NCI-H82 treated with DMSO at 0.1 percent for 48 hours (cell line): ENCODE results near the gene ABTB1.

Source experiments
- DNase-seq: peaks from one replicate; lab custom pipeline; 2025; ENCODE audit not compliant: unreplicated experiment; lab: John Stamatoyannopoulos, UW

Gene ABTB1

DNA sequence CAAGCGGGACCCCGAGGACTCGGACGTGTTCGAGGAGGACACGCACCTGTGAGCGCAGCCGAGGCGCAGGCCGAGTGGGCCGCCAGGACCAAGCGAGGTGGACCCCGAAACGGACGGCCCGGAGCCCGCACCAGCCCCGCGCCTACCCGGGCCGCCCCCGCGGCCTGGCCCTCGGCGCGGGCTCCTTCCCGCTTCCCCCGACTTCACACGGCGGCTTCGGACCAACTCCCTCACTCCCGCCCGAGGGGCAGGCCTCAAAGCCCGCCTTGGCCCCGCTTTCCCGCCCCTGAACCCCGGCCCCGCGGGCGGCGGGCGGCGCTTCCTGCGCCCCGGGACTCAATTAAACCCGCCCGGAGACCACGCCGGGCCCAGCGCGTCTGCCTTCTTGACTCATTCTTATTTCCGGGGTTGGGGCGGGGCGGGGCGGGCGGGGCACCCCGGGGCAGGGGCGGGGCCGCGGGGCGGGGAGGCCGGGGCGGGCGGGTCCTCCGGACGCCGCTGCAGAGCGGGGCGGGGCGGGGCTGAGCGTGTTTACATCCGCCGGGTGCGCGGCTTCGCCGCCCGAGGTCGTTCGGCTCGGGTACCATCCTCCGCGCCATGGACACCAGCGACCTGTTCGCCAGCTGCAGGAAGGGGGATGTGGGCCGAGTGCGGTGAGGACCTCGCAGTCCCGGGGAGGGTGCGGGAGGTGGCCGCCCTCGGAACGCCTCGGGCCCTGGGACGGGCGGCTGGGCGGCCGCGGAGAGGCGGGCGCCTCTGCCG lies at the start of gene ABTB1:
Gene ABTB1, plus strand, starts transcription at position 524 of the 762 bp plus-strand sequence. Its CDS starts 74 bp downstream, at position 598.
- peak; percentile 41 for DNase-seq

DNA sequence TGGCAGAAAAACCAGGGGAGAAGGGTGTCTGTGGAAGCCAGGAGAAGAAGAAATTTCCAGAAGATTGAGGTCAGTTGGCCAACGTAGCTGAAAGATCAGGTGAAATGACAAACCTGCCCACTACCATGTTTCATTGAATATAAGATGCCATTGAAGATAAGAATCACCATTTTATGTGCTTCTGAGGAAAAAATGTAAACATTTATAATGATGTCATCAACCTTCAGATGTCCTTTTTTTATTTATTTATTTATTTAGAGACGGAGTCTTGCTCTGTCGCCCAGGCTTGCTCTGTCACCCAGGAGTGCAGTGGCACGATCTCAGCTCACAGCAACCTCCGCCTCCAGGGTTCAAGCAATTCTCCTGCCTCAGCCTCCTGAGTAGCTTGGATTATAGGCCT lies 48.7 kb upstream of the ABTB1 start:
- DNase-seq, result no peak

DNA sequence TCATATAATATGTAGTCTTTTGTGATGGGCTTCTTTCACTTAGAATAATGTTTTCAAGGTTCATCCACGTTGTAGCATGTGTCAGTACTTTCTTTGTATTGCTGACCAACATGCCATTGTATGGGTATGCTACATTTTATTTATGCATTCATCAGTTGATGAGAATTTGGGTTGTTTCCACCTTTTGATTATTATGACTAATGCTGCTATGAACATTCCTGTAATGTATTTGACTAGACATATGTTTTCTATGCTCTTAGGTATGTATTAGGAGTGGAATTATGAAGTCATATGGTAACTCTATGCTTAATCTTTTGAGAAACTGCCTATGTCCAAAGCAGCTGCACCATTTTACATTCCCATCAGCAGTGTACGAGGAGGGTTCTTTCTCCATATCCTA lies 46.9 kb upstream of the ABTB1 start:
- DNase-seq, result no peak

DNA sequence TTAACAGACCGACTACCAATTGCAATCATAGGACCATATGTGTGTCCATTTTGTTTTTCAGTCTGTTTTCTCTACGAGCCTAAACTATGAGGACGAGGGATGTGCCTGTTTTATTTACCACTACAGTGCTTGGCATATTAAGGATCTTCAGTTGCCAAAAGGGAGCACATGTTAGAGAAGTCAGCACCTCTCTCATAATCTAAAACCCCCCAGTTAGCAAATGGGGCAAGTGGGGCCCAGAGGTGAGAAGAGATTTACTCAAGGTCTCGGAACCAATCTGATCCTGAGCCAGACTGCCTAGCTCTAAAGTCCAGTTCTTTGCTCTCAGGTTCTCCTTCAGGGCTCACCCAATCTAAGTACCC lies 44.3 kb upstream of the ABTB1 start:
- DNase-seq, result no peak

- DNase-seq, result no peak
Observed at GRCh38 chr3:127628788-127629466, 43.8 kb upstream of the ABTB1 start, which contains the start of gene PODXL2. TSS of gene PODXL2 (plus strand) at chr3:127629185. CDS start at chr3:127629220, 35 bp downstream.

- peak; percentile 27 for DNase-seq
Observed at GRCh38 chr3:127629467-127630403, 43.0 kb upstream of the ABTB1 start.

GRCh38 chr3:127630811-127631714 lies 41.7 kb upstream of the ABTB1 start:
- DNase-seq, result peak; percentile 78

- no peak for DNase-seq
Observed at GRCh38 chr3:127632035-127632820, 40.5 kb upstream of the ABTB1 start.

DNA sequence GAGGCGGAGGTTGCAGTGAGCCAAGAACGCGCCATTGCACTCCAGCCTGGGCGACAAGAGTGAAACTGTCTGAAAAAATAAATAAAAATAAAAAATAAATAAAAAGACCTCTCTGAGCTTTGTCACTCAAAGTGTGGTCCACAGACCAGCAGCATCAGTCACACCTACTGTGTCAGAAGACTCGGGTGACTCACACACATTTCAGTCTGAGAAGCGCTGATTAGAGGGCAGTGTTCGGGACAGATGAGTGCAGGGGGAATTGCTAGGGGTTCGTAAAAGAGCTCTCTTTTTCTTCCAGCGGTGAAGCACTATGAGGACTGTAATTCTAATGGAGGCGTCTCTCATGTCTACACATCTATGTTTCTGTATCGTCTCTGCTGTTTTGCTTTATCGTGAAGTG lies 38.1 kb upstream of the ABTB1 start:
- no peak for DNase-seq

GRCh38 chr3:127637546-127637945 lies 35.2 kb upstream of the ABTB1 start:
- no peak for DNase-seq

GRCh38 chr3:127637971-127638370 lies 34.8 kb upstream of the ABTB1 start:
- DNase-seq, result no peak

DNA sequence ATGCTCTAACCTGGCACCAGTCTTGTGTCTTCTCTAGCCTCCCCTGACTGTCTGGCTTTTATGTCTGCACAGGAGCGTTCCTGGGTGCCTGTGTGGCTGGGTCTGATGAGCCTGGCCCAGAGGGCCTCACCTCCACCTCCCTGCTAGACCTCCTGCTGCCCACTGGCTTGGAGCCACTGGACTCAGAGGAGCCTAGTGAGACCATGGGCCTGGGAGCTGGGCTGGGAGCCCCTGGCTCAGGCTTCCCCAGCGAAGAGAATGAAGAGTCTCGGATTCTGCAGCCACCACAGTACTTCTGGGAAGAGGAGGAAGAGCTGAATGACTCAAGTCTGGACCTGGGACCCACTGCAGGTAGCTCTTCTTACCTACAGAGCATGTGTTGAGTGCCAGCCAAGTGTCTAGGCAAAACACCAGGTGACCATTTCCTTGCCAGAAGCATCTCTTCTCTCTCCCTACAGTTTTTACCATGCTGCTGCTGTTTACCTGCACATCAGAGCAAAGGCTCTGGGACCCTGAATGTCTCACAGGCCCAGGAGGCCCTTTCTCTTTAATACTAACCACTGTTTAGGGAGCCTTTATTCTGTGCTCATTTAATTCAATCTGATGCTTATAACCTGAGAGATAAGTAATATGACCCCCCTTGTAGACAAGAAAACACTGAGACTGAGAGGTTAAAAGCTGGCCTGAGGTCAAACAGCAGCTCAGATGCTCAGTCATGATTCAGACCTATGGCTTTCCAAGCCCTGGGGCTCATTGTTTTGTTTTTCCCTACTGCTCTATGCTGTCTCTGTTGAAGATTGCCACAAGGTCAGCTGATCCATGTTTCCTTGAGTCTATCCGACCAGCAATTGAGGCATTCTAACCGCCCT lies 33.3 kb upstream of the ABTB1 start:
- DNase-seq, result no peak

DNA sequence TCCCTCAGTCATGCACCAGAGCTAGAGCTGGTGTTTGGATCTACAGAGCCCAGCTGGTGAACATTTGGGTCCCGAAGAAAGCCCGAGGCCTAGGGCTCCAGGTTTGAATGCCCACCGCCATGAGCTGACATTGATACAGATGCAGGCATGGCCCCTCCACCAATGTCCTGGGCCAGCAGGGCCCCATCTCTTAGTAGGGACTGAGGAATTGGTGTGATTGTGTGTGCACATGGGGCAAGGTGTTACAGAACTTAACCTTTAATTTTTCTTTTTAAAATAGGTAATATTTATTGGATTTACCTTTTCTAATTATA lies 32.8 kb upstream of the ABTB1 start:
- no peak for DNase-seq

DNA sequence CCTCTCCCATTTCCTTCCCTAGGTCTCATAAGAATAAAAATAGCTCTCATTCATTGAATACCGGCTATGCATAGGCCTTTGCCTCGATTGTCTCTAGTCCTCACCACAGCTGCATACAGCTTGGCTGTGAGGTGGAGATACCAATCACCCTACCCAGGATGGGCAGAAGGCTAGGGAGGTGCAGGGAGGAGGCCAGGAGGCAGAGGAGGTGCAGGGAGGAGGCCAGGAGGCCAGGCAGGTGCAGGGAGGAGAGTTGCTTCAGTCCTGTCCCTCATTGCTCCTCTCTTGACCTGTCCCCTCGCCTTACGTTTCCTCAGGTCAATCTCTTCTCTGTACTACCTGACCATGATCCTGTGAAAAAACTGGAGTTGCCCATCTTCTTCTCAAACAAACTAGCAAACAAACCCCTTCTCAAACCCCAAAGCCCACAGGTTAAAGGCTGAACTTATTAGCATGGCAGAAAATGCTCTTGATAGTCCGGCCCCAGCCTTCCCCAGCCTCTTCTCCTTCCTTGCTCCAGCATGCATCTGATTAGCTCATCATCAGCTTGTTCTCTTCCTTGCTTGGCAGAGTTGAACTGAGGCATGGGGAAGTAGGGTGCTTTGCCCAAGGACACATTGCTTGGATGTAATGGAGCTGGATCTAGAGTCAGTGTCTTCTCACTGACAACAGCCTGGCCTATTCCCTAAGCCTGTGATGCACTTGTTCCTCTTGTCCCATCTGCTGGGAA lies 27.9 kb upstream of the ABTB1 start:
- DNase-seq, result no peak

DNA sequence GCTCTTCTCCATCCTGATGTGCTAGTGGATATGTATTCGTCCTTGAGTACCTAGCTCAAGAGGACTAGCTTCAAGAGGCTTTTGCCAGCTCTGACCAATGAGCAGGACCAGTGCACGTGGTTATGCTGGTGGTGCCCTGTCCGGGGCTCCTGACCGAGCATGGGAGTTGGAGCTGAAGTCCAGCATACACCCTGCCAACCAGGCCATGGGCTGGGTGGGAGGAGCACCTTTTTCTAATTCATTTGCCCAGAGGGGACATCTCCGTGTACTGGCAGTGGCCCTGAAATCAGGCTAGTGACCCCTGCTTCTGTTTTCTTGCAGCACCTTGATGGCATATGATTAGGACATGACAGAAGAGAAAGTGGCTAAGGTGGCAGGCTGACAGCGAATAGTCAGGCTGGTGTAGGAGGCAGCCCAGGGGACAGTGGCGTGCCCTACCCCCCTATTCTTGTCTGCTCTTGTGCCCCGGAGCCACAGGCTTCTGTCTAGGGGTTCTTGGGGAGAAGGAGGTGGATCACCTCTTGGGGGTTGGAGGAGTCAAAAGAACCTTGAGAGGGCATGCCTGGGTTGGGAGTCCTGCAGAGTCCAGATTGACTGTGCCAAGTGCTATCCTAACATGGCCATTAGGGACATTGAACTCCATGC lies 27.3 kb upstream of the ABTB1 start:
- no peak for DNase-seq

- no peak for DNase-seq
Observed at GRCh38 chr3:127646501-127647046, 26.2 kb upstream of the ABTB1 start.

DNA sequence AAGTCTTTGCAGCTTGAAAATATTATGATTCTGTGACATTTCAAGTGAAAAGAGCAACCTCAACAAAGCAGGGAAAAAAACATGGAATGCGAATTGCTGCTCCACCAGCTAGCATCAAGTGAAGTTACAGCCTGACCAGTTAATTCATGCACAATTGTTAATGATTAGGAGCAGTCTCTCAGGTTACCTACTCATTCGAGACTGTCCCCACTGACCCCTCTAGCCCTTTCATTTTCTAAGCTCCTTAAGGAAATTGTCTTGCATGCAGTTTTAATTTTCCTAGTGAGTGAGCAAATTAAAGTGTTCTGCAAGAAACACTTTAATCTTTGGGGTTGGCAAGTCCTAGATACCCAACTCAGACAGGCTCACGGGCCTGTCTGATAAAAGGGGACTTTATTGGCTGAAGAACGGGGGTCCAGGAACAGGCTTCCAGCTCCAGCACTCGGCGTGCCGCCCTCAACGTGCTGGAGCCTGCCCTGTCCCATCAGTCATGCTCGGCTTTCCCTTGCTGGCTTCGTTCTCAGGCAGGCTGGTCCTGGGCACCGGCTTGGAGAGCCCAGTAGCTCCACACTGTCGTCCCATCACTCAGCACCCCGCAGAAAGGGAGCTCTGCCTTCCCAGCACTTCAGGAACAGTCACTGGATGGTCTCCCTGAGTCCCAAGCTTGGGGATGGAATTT lies 25.4 kb upstream of the ABTB1 start:
- DNase-seq, result no peak
